ENCODE data around the gene FKBP9.
"Not testable (repeated sequence)": the region's sequence is repeated elsewhere in the genome, so short reads cannot be mapped to it uniquely, and the experiment has no call there.

Gene FKBP9

DNA sequence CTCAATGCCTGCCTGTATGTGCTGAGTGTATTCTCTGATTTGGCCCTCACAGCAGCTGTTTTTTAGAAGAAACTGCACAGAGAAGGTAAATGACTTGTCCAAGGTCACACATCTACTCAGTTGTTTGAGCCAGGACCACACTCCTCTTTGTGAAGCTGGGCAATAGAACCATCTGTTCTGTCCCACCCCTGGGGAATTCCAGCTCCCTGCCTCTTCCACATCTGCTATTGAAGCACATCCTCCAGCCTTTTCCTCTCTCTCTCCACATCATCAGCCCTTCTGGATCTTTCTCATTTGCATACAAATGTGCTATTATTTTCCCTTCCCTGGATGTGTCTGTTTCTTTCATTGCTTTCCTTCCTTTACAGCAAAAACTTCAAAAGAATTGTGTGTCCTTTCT is 45.9 kb downstream of the FKBP9 start:
- DNase-seq (ENCODE audit: extremely low read depth, low read depth) = not testable (repeated sequence)

DNA sequence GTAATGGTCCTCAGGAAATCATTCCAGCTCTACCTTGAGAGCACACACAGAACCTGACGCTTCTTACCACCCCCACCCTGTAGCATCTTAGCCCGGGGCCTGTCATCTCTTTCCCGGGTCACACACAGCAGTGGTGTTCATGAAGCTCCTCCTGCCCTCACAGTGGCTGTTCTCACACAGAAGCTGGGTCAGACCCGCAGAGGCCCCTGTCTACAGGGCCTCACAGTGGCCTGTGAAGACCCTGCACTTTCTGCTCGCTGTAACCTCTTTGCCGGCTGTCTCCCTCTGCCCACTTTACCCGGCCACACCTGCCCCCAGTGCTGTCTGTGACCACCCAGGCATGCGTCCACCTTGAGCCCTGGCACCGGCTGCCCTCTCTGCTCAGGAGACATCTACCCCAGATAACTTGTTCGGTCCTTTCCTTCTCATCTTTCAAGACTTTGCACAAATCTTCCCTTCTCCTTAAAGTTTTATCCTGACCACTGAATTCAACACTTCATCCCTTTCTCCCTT is 46.9 kb downstream of the FKBP9 start:
- not testable (repeated sequence) for DNase-seq (ENCODE audit: extremely low read depth, low read depth)

DNA sequence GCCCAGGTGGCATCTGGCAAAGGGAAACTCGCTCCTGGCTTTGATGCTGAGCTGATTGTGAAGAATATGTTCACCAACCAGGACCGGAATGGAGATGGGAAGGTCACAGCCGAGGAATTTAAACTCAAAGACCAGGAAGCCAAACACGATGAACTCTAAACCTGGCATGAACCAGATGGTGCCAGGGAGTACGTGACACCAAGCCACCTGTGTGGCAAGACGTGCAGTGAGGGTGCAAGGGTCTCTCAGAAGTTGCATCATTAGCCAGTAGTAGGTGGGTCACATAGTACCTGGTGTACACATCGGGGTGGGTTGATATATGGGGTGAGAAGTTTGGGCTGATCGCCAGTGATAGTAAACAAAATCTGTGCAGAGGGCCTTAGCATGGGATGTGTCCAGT is 48.0 kb downstream of the FKBP9 start:
- DNase-seq (ENCODE audit: extremely low read depth, low read depth) = not testable (repeated sequence)

DNA sequence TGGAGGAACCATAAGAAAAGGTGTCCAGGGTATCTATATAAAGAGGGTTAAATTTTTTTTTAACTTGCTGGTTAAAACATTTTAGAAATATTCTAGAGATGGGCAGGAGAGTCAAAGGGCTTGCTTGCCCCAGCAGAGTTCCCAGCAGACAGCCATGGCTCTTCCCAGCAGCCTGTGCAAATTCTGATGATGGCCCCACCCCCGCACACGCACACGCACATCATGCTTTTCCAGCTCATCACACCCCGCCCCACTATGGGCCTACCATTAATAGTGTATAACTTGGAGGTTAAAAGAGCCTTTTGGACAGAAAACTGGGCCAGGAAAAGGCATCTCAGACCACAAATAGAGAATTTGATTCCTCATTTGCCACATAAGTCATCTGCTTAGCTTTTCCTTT is 48.5 kb downstream of the FKBP9 start:
- DNase-seq (ENCODE audit: extremely low read depth, low read depth) = not testable (repeated sequence)

DNA sequence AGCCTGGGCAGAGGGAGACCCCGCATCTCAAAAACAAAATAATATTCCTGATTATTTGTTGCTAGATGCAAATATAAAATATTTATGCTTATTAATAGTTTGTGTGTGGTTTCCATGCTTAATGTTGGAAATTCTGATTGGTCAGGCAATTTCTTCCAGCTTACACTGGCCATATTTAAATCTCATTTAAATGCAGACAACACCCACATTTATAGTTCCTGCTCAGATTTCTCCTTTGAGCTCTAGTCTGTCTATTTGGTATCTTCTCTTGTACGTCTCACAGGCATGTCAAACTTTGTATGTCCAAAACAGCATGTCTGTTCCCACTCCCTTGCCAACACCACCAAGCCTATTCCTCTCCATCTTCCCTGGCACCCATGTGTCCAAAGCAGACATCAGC is 52.5 kb downstream of the FKBP9 start:
- TF ChIP-seq, protein P1, sequence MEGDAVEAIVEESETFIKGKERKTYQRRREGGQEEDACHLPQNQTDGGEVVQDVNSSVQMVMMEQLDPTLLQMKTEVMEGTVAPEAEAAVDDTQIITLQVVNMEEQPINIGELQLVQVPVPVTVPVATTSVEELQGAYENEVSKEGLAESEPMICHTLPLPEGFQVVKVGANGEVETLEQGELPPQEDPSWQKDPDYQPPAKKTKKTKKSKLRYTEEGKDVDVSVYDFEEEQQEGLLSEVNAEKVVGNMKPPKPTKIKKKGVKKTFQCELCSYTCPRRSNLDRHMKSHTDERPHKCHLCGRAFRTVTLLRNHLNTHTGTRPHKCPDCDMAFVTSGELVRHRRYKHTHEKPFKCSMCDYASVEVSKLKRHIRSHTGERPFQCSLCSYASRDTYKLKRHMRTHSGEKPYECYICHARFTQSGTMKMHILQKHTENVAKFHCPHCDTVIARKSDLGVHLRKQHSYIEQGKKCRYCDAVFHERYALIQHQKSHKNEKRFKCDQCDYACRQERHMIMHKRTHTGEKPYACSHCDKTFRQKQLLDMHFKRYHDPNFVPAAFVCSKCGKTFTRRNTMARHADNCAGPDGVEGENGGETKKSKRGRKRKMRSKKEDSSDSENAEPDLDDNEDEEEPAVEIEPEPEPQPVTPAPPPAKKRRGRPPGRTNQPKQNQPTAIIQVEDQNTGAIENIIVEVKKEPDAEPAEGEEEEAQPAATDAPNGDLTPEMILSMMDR (IDR thresholded peaks at IDR 0.05; ENCODE audit: low read depth, low read length) = no peak

DNA sequence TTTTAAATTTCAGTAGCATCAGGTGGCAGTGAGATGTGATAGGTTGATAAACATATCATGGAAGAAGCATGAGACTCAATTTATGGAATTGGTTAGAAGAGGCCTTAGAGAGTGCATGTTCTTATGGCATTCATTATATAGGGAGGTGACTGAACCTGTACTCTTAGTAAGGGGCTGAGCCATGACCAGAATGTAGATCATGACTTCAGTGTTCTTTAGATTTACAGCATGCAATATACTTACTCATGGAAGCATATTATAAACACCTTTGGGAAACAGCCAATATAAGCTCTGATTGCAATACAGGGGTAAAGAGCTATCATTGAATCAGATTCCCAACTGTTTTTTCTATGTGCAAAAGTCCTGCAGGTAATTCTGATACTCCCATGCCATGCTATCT is 55.1 kb downstream of the FKBP9 start:
- TF ChIP-seq, protein P1 (IDR thresholded peaks at IDR 0.05; ENCODE audit: low read depth, low read length) = no peak
- DNase-seq (ENCODE audit: extremely low read depth, low read depth) = no peak

More for the DNA sequence above, 52.5 kb downstream of the FKBP9 start:
- DNase-seq (ENCODE audit: extremely low read depth, low read depth) = no peak

DNA sequence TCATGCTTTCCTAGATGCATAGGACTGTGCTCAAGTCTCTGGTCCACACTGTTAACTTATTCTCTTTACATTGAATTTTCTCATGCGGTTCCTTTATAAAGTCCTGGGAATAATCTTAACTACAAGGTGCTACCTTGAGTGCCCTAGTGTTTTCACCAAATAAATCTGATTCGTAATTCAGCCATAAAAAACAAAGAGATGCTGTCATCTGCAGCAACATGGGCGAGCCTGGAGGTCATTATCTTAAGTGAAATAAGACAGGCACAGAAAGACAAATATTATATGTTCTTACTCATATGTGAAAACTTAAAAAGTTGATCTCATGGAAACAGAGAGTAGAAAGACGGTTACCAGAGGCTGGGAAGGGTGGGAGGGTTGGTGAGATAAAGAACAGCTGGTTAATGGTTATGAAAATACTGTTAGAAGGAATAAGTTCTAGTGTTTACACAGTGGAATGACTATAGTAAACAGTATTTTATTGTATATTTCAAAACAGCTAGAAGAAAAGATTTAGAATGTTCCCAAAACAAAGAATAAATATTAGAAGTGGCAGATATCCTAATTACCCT is 67.0 kb downstream of the FKBP9 start:
- TF ChIP-seq, protein P1 (IDR thresholded peaks at IDR 0.05; ENCODE audit: low read depth, low read length) = no peak
- DNase-seq (ENCODE audit: extremely low read depth, low read depth) = no peak

DNA sequence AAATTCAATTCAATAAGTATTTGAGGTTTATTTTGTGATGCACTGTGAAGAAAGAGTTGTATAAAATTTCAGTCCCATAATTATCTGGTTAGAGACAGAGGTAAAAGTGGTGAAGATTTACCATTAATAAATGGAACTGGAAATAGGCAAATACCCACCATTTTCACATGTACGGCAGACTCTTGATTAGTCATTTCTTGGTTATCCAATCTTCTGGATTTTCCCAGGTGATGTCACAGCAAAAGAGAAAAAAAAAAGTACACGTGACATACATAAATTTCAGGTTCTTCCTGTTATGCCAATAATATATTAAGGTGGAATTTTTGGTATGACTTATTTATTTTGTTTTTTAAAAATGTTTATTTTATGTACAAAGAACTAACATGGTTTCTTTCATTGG is 78.5 kb downstream of the FKBP9 start:
- TF ChIP-seq, protein P1 (IDR thresholded peaks at IDR 0.05; ENCODE audit: low read depth, low read length) = no peak
- no peak for DNase-seq (ENCODE audit: extremely low read depth, low read depth)

DNA sequence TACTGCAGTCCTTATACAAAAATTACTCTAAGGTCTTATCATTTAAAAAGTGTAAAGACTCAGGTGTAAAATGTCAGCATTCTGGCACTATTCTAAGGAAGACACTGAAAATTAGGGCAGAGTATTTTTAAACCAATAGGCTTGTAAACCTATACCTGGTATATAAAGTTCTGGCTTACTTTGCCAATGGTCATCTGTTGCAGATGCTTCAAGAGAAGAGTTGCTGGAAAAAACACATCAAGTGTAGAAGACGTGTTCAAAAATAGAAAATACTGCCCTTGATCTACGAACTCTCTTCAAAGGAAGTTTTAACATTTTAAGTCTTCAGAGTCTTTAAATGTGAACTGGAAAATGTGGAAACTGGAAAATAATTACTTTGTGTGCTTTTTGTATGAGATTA is 81.4 kb downstream of the FKBP9 start:
- DNase-seq (ENCODE audit: extremely low read depth, low read depth) = no peak
- TF ChIP-seq, protein P1 (IDR thresholded peaks at IDR 0.05; ENCODE audit: low read depth, low read length) = no peak

Data from AG09319 (cell line).